Measurements from ENCODE around the gene MAPK11.

MAPK11 gene

GRCh38 chr22:50293441-50294318, 23.5 kb upstream of the MAPK11 start:
- DNase-seq: no peak

- no peak for DNase-seq
Measured at GRCh38 chr22:50292643-50293440, 22.7 kb upstream of the MAPK11 start.

GRCh38 chr22:50289942-50290630, 19.9 kb upstream of the MAPK11 start:
- DNase-seq: no peak

GRCh38 chr22:50289151-50289941, 19.2 kb upstream of the MAPK11 start:
- no peak for DNase-seq

- DNase-seq: no peak
Measured at GRCh38 chr22:50287731-50288130, 17.6 kb upstream of the MAPK11 start.

- DNase-seq: no peak
Measured at GRCh38 chr22:50286701-50287318, 16.6 kb upstream of the MAPK11 start.

- no peak for DNase-seq
Measured at GRCh38 chr22:50286275-50286674, 16.1 kb upstream of the MAPK11 start.

- DNase-seq: no peak
Measured at GRCh38 chr22:50285568-50286229, 15.5 kb upstream of the MAPK11 start.

- no peak for DNase-seq
Measured at GRCh38 chr22:50284479-50284878, 14.3 kb upstream of the MAPK11 start.

GRCh38 chr22:50283821-50284220, 13.6 kb upstream of the MAPK11 start:
- DNase-seq: no peak

- no peak for DNase-seq
Measured at GRCh38 chr22:50282361-50283155, 12.4 kb upstream of the MAPK11 start.

GRCh38 chr22:50281957-50282356, 11.8 kb upstream of the MAPK11 start:
- DNase-seq: no peak

- DNase-seq: no peak
Measured at GRCh38 chr22:50281384-50281760, 11.2 kb upstream of the MAPK11 start.

- DNase-seq: no peak
Measured at GRCh38 chr22:50280708-50281383, 10.7 kb upstream of the MAPK11 start.

GRCh38 chr22:50280022-50280707, 10.0 kb upstream of the MAPK11 start:
- DNase-seq: no peak

- no peak for DNase-seq
Measured at GRCh38 chr22:50278956-50279619, 8.9 kb upstream of the MAPK11 start.

GRCh38 chr22:50278461-50278860, 8.3 kb upstream of the MAPK11 start:
- DNase-seq: no peak

- DNase-seq: no peak
Measured at GRCh38 chr22:50277761-50278160, 7.6 kb upstream of the MAPK11 start.

GRCh38 chr22:50276143-50276542, 6.0 kb upstream of the MAPK11 start:
- DNase-seq: no peak
